GM12878 (cell line): Measurements from ENCODE around the gene SGTA. TPM values are rescaled to one million over a fixed set of nuclear protein-coding genes. Genes with fewer than 3 reads are reported as not detected.

ENCODE experiments used
- ATAC-seq: fragments of 200-7000 bp; cut with Tn5 transposase; 3 replicates; pipeline ENCODE4 v1.9.1; 2020; ENCODE audit warnings: mild to moderate bottlenecking, moderate library complexity
- BruUV-seq: library from RNA; stranded (reverse); fragments of 400-500 nt; replicated peaks from 2 replicates; lab custom pipeline; 2021; lab: Mats Ljungman, UMichigan
- CTCF ChIA-PET: fragments of 300-600 bp; sonication (Branson Sonifier 250); formaldehyde crosslinking; extraction: SDS; loops from one replicate; lab custom pipeline; 2021; ENCODE audit warnings: inconsistent platforms; lab: Yijun Ruan, JAX
- POLR2A ChIA-PET: fragments of 350-600 bp; formaldehyde crosslinking; extraction: SDS; loops from one replicate; lab custom pipeline; 2021; ENCODE audit warnings: inconsistent platforms; lab: Charles Lee
- RAD21 ChIA-PET: fragments of 300-600 bp; sonication (Branson Sonifier 250); formaldehyde crosslinking; loops from one replicate; lab custom pipeline; 2023; ENCODE audit warnings: antibody characterized with exemption; ENCODE audit not compliant: unreplicated experiment; lab: Charles Lee
- SMC1A ChIA-PET: fragments of 300-600 bp; sonication (Branson Sonifier 250); formaldehyde crosslinking; loops from one replicate; lab custom pipeline; 2023; ENCODE audit not compliant: unreplicated experiment, uncharacterized antibody; lab: Charles Lee
- DNase-seq: peaks from one replicate; pipeline ENCODE4 v3.0.0-alpha.2; 2011; ENCODE audit warnings: low read depth, low spot score
- FAIRE-seq: peaks from 3 replicates; lab custom pipeline; 2011; peaks lifted over from hg19 to GRCh38; lab: Jason Lieb, UNC
- H2AFZ ChIP-seq: 2 replicates; pipeline ENCODE4 v1.6.0; 2011; ENCODE audit warnings: low read depth, low read length, control low read depth; ENCODE audit not compliant: control insufficient read depth
- H3K27ac ChIP-seq: 2 replicates; pipeline ENCODE4 v1.5.1; 2011; ENCODE audit warnings: control low read depth; ENCODE audit not compliant: control insufficient read depth, insufficient read depth
- H3K27me3 ChIP-seq, 2 experiments: replicated peaks in 1 of 2; 2 replicates each; pipeline versions ENCODE4 v1.6.0 to v1.6.1; 2011; ENCODE audit warnings: low read length in 1 of 2; ENCODE audit not compliant: control insufficient read depth in 2 of 2, insufficient read depth in 2 of 2
- H3K36me3 ChIP-seq, 2 experiments: 2 replicates each; pipeline ENCODE4 v1.5.1; 2011; ENCODE audit warnings: low read length in 1 of 2; ENCODE audit not compliant: control insufficient read depth in 2 of 2, insufficient read depth in 2 of 2
- H3K4me1 ChIP-seq: 2 replicates; pipeline ENCODE4 v1.6.1; 2011; ENCODE audit warnings: mild to moderate bottlenecking, low read length, moderate library complexity, mixed read lengths; ENCODE audit not compliant: control insufficient read depth, insufficient read depth
- H3K4me2 ChIP-seq: 2 replicates; pipeline ENCODE4 v1.6.0; 2011; ENCODE audit warnings: control low read depth; ENCODE audit not compliant: control insufficient read depth, insufficient read depth
- H3K4me3 ChIP-seq: fragments of 200-600 bp; sonication (generic); 2 replicates; pipeline ENCODE4 v1.5.1; 2016
- H3K79me2 ChIP-seq: 2 replicates; pipeline ENCODE4 v1.6.0; 2011; ENCODE audit warnings: low read length; ENCODE audit not compliant: control insufficient read depth, insufficient read depth
- H3K9ac ChIP-seq: 2 replicates; pipeline ENCODE4 v1.8.0; 2011; ENCODE audit warnings: low read length, control low read depth, mixed read lengths; ENCODE audit not compliant: control insufficient read depth, insufficient read depth
- H3K9me3 ChIP-seq: replicated peaks from 3 replicates; pipeline ENCODE4 v1.5.1; 2011; ENCODE audit warnings: mild to moderate bottlenecking, low read length; ENCODE audit not compliant: control insufficient read depth, insufficient read depth
- H4K20me1 ChIP-seq: 2 replicates; pipeline ENCODE4 v1.6.0; 2011; ENCODE audit not compliant: control insufficient read depth, insufficient read depth
- BCL3 ChIP-seq: IDR thresholded peaks from 2 replicates; pipeline ENCODE4 v1.6.1; 2011; ENCODE audit warnings: borderline replicate concordance, low read depth, mild to moderate bottlenecking, moderate library complexity, low read length; ENCODE audit not compliant: insufficient read depth, poor library complexity, severe bottlenecking
- CREB1 ChIP-seq: IDR thresholded peaks from 2 replicates; pipeline ENCODE4 v1.6.1; 2012; ENCODE audit warnings: low read depth, mild to moderate bottlenecking, inconsistent platforms
- GABPA ChIP-seq: IDR thresholded peaks from 2 replicates; pipeline ENCODE4 v1.6.1; 2014; ENCODE audit warnings: antibody characterized with exemption, low read depth, mild to moderate bottlenecking, inconsistent platforms
- HDAC2 ChIP-seq: fragments of 200-600 bp; sonication (generic); IDR thresholded peaks from 2 replicates; pipeline ENCODE4 v1.6.1; 2017
- IKZF1 ChIP-seq: fragments of 450-650 bp; conservative IDR thresholded peaks from 2 replicates; pipeline ENCODE4 v1.6.1; 2017; ENCODE audit warnings: antibody characterized with exemption, mild to moderate bottlenecking
- MTA3 ChIP-seq: IDR thresholded peaks from 2 replicates; pipeline ENCODE4 v1.6.1; 2012; ENCODE audit warnings: low read length, inconsistent platforms, borderline replicate concordance
- MXI1 ChIP-seq: fragments of 150-350 bp; IDR thresholded peaks from 2 replicates; pipeline ENCODE4 v1.6.1; 2011; ENCODE audit warnings: low read depth, mild to moderate bottlenecking, inconsistent platforms, low read length, improper control_type of control experiment
- NBN ChIP-seq: fragments of 450-650 bp; IDR thresholded peaks from 2 replicates; pipeline ENCODE4 v1.6.1; 2016
- NR2C2 ChIP-seq: IDR thresholded peaks from 2 replicates; pipeline ENCODE4 v1.6.1; 2011; ENCODE audit warnings: borderline replicate concordance, low read depth; ENCODE audit not compliant: control insufficient read depth, insufficient read length
- PML ChIP-seq: IDR thresholded peaks from 2 replicates; pipeline ENCODE4 v1.6.1; 2012; ENCODE audit warnings: low read length, inconsistent platforms
- POLR2A ChIP-seq: IDR thresholded peaks from 2 replicates; pipeline ENCODE4 v1.6.1; 2011; ENCODE audit warnings: low read depth, mild to moderate bottlenecking, low read length
- TARDBP ChIP-seq: IDR thresholded peaks from 2 replicates; pipeline ENCODE4 v1.6.1; 2016; ENCODE audit warnings: borderline replicate concordance
- USF1 ChIP-seq: IDR thresholded peaks from 2 replicates; pipeline ENCODE4 v1.6.1; 2011; ENCODE audit warnings: borderline replicate concordance, low read depth, mild to moderate bottlenecking, moderate library complexity, mixed read lengths, low read length; ENCODE audit not compliant: insufficient read depth; ENCODE audit errors: extremely low read length
- ZNF622 ChIP-seq: fragments of 450-650 bp; IDR thresholded peaks from 2 replicates; pipeline ENCODE4 v1.6.1; 2017; ENCODE audit warnings: mild to moderate bottlenecking, inconsistent platforms
- WGBS: methylation state at CpG from one replicate; pipeline ENCODE4 v1.1.6; 2016; ENCODE audit warnings: low lambda C conversion rate; ENCODE audit not compliant: insufficient replicate concordance, insufficient coverage; ENCODE audit errors: missing lambda C conversion rate; 5-methylcytosine and 5-hydroxymethylcytosine counted together
- in situ Hi-C: fragments of 300-500 bp; cut with MboI; formaldehyde crosslinking; loops from 9 replicates; pipeline ENCODE4 v1.14.3; 2018; ENCODE audit warnings: mixed read lengths
- intact Hi-C: fragments of 100-400 bp; cut with micrococcal nuclease; formaldehyde crosslinking; loops from one replicate; pipeline ENCODE4 v1.14.2; 2022; ENCODE audit not compliant: unreplicated experiment
- polyA plus RNA-seq, 11 experiments: library from polyadenylated mRNA; depleted of rRNA in 4 of 11; unstranded in 6 of 11; stranded (reverse) in 5 of 11; fragments of >200 nt; fragmentation: Nextera tagmentation in 4 of 11; fragmentation: Illumina TruSeq in 1 of 11; extraction: Ambion mirVana in 4 of 11; extraction: Trizol in 1 of 11; gene quantifications; 1 replicate in 1 of 11; 2 replicates in 10 of 11; pipeline versions ENCODE4 v1.2.1 to v1.2.3, GENCODE V29; 2011 to 2016; ENCODE audit warnings: inconsistent platforms in 2 of 11, missing spikeins in 2 of 11, low read depth in 1 of 11
- total RNA-seq, 4 experiments: library from RNA; depleted of rRNA in 3 of 4; stranded (reverse); fragments of >200 nt in 3 of 4; fragmentation: Illumina TruSeq in 1 of 4; extraction: Trizol in 1 of 4; gene quantifications; 2 replicates each; pipeline versions ENCODE4 v1.2.1 to v1.2.3, GENCODE V29; 2013 to 2021
- TF ChIP-seq, protein P1 (sequence below): fragments of 450-650 bp; IDR thresholded peaks from 2 replicates; pipeline ENCODE4 v1.6.1; 2017; ENCODE audit warnings: mild to moderate bottlenecking, low read depth, inconsistent platforms; ENCODE audit not compliant: poor library complexity, severe bottlenecking

SGTA gene
- total and polyA plus RNA-seq, 10 of the 15 experiments (the other 5 are each of a cell fraction or from before 2014, with no cell fraction given), result 2.0 to 102 (median 48.2) TPM

- DNase-seq (no peak), FAIRE-seq (no peak), ATAC-seq (no peak)
- Histone ChIP-seq H3K4me2 (no peak overlapping the region), H3K9ac (no peak overlapping the region), H3K4me3 (no peak overlapping the region), H2AFZ (no peak overlapping the region), H3K79me2 (no peaks in the 10 kb centered on the region), H3K36me3 (no peaks in the 10 kb centered on the region; a peak in 2 of 4 replicates), H3K4me1 (no peaks in the 10 kb centered on the region), H3K9me3 (no peaks in the 10 kb centered on the region), H3K27me3 (no peaks in the 10 kb centered on the region), H4K20me1 (no peaks in the 10 kb centered on the region), H3K27ac (no peak overlapping the region)
- ChIA-PET POLR2A (no interaction called here), CTCF (no interaction called here), SMC1A (no interaction called here), RAD21 (no interaction called here)
- TF ChIP-seq PML (no peak), USF1 (peak; percentile 23)
- BruUV-seq, result no TSS peak
- in situ Hi-C loops, result no loop called here
- 57% methylated on average over 23 of the region's 23 CpGs for WGBS
- intact Hi-C loops, result no loop called here
These were observed 54.2 kb downstream of the SGTA start for GRCh38 chr19:2728783-2729387.

GRCh38 chr19:2727640-2727944 lies 55.5 kb downstream of the SGTA start:
- no peak overlapping the region for H2AFZ ChIP-seq
- no peak for DNase-seq
- no peaks in the 10 kb centered on the region; a peak in 1 of 4 replicates for H3K27me3 ChIP-seq
- H3K4me3 ChIP-seq, result no peak overlapping the region
- intact Hi-C loops (no loop called here), in situ Hi-C loops (no loop called here)
- CTCF ChIA-PET, result interaction anchor here (1.3 kb wide), 1 partner anchor 79 kb away, joined by 3 read pairs; no protein-coding TSS in a partner anchor
- POLR2A ChIA-PET, result no interaction called here
- SMC1A ChIA-PET, result interaction anchor here (1.0 kb wide), 1 partner anchor 79 kb away, joined by 3 read pairs; no protein-coding TSS in a partner anchor
- FAIRE-seq, result no peak
- 95% methylated on average over 16 of the region's 16 CpGs for WGBS
- ATAC-seq, result no peak
- BruUV-seq, result no TSS peak
- RAD21 ChIA-PET, result interaction anchor here (1.6 kb wide), 1 partner anchor 79 kb away, joined by 7 read pairs; no protein-coding TSS in a partner anchor
- no peak overlapping the region for H3K9ac ChIP-seq
- no peak overlapping the region for H3K27ac ChIP-seq
- no peaks in the 10 kb centered on the region for H3K9me3 ChIP-seq
- H3K4me2 ChIP-seq, result no peak overlapping the region
- no peaks in the 10 kb centered on the region for H3K4me1 ChIP-seq
- H3K79me2 ChIP-seq, result no peaks in the 10 kb centered on the region
- no peaks in the 10 kb centered on the region for H4K20me1 ChIP-seq
- H3K36me3 ChIP-seq, result no peaks in the 10 kb centered on the region; a peak in 1 of 4 replicates
- TF ChIP-seq MXI1 (no peak), MTA3 (no peak), ZNF622 (no peak), NR2C2 (no peak), GABPA (no peak), POLR2A (no peak), CREB1 (no peak), BCL3 (no peak), NBN (no peak), HDAC2 (no peak), TARDBP (no peak), IKZF1 (no peak)
- TF ChIP-seq, protein P1, sequence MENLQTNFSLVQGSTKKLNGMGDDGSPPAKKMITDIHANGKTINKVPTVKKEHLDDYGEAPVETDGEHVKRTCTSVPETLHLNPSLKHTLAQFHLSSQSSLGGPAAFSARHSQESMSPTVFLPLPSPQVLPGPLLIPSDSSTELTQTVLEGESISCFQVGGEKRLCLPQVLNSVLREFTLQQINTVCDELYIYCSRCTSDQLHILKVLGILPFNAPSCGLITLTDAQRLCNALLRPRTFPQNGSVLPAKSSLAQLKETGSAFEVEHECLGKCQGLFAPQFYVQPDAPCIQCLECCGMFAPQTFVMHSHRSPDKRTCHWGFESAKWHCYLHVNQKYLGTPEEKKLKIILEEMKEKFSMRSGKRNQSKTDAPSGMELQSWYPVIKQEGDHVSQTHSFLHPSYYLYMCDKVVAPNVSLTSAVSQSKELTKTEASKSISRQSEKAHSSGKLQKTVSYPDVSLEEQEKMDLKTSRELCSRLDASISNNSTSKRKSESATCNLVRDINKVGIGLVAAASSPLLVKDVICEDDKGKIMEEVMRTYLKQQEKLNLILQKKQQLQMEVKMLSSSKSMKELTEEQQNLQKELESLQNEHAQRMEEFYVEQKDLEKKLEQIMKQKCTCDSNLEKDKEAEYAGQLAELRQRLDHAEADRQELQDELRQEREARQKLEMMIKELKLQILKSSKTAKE, result no peak
